VCaP (cell line): ENCODE data around the gene UBASH3B.

ENCODE experiments used
- H3K27ac ChIP-seq: fragments of 450-650 bp; 2 replicates; pipeline ENCODE4 v1.5.1; 2017
- TF ChIP-seq, protein P1 (sequence below): fragments of 450-650 bp; conservative IDR thresholded peaks from 2 replicates; pipeline ENCODE4 v1.5.1; 2017; ENCODE audit warnings: mild to moderate bottlenecking, moderate library complexity

Gene UBASH3B

DNA sequence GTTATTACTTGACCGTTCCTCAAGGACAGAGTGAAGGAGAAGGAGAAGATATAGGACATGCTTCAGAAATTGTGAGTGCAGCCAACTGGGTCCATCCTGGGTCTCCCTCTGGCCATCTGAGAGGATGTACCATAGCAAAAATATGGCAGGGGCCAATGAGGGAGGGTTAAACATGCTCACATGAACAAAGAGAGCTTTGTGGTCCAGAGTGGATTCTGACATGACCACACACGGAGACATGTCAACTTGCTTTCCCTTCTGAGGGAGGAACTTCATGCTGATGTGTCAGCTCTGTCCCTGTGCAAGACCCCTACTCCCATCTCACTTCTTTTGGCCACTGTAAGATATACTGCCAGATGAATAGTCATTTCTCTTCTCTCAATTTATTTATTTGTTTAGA is 3.0 kb upstream of the UBASH3B start:
- TF ChIP-seq, protein P1, sequence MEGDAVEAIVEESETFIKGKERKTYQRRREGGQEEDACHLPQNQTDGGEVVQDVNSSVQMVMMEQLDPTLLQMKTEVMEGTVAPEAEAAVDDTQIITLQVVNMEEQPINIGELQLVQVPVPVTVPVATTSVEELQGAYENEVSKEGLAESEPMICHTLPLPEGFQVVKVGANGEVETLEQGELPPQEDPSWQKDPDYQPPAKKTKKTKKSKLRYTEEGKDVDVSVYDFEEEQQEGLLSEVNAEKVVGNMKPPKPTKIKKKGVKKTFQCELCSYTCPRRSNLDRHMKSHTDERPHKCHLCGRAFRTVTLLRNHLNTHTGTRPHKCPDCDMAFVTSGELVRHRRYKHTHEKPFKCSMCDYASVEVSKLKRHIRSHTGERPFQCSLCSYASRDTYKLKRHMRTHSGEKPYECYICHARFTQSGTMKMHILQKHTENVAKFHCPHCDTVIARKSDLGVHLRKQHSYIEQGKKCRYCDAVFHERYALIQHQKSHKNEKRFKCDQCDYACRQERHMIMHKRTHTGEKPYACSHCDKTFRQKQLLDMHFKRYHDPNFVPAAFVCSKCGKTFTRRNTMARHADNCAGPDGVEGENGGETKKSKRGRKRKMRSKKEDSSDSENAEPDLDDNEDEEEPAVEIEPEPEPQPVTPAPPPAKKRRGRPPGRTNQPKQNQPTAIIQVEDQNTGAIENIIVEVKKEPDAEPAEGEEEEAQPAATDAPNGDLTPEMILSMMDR = no peak

GRCh38 chr11:122653916-122654585 is 1.5 kb upstream of the UBASH3B start:
- H3K27ac ChIP-seq = no peak overlapping the region
- TF ChIP-seq, protein P1 = no peak

More for the DNA sequence above, 3.0 kb upstream of the UBASH3B start:
- H3K27ac ChIP-seq = no peak overlapping the region

GRCh38 chr11:122656073-122656630 is 630 bp downstream of the UBASH3B start:
- peak overlapping the region; percentile 56 for H3K27ac ChIP-seq
- TF ChIP-seq, protein P1 = no peak

DNA sequence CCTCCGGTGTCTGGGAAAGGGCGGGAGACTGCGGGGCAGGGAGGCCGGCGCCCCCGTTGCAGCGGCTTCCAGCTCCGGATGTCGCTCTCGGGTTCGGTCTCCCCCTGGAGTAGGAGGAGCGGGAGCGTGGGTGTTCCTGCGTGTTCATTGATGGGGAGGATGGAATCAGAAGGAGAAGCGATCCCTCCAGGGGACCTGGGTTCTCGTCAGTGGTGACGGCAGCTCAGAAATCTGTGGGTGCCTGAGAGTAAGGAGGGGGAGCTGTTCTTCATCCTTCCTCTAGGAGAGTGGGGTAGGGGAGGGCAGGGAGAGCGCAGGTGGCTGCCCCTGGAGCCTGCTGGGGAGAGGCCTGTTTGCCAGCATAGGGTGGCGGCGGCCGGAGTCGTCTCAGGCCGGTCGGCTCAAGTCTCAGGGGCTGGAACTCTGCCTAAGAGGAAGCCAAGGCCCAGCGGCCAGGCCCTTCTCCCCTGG is 1.1 kb downstream of the UBASH3B start:
- TF ChIP-seq, protein P1 = no peak
- peak overlapping the region; percentile 56; the same call in 1 of the 2 replicates for H3K27ac ChIP-seq

DNA sequence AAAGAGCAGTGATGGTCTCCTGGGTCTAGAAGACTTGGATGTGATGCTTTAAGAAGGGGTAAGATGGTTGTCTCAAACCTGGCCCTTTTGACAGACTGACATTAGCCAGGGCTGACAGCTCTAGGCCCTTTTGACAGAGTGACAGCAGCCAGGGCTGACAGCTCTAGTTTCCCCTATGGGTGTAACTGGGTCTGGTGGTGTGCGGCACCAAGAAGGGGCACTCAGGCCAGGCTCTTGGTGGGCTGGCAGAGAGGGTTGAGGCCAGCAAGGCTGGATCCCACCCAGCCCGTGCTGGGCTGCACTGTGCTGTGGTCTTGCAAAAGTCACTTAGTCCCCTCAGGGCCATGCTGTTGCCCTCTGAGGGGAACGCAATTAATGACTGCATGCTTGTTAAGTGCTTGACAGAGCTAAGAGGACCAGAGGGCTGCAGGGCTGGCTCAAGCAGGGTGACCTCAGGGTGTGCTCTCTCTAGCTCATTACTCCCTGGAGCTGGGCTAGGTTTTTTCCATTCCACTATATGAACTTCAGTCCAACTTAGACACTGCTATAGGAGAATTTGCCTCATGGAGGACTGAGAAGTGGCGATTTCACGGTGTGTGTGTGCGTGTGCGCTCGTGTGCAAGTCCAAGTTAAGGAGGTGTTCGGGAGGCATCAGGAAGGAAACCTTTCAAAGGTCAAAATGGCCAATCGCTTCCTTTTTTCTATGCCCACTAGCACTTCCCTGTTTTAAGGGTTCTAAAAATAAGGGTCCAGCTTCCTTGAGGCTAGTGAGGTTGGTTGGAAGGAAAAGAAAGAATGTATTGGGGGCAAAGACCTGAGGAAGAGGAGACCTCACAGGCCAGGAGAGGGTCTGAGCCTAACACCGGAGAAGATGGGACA is 4.4 kb downstream of the UBASH3B start:
- TF ChIP-seq, protein P1 = no peak
- H3K27ac ChIP-seq = no peak overlapping the region

GRCh38 chr11:122661182-122661945 is 5.8 kb downstream of the UBASH3B start:
- H3K27ac ChIP-seq = no peak overlapping the region
- TF ChIP-seq, protein P1 = no peak
